ENCODE data around the gene NKAIN1.

GRCh38 chr1:31193729-31194128 is 46.0 kb downstream of the NKAIN1 start:
- TF ChIP-seq, protein P1, sequence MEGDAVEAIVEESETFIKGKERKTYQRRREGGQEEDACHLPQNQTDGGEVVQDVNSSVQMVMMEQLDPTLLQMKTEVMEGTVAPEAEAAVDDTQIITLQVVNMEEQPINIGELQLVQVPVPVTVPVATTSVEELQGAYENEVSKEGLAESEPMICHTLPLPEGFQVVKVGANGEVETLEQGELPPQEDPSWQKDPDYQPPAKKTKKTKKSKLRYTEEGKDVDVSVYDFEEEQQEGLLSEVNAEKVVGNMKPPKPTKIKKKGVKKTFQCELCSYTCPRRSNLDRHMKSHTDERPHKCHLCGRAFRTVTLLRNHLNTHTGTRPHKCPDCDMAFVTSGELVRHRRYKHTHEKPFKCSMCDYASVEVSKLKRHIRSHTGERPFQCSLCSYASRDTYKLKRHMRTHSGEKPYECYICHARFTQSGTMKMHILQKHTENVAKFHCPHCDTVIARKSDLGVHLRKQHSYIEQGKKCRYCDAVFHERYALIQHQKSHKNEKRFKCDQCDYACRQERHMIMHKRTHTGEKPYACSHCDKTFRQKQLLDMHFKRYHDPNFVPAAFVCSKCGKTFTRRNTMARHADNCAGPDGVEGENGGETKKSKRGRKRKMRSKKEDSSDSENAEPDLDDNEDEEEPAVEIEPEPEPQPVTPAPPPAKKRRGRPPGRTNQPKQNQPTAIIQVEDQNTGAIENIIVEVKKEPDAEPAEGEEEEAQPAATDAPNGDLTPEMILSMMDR (IDR thresholded peaks at IDR 0.05; ENCODE audit: low read length): no peak
- TF ChIP-seq EZH2 (optimal IDR thresholded peaks at IDR 0.05; ENCODE audit: low read depth, low read length): no peak
